GM13976 (cell line): ENCODE results near the gene GSE1.
A peak's percentile ranks its signal among the peaks of the same experiment; 100 is the strongest.

Experiments used
- DNase-seq: peaks from one replicate; pipeline ENCODE4 v3.0.0; 2012; ENCODE audit warnings: low spot score
- CTCF ChIP-seq: IDR thresholded peaks from 2 replicates; pipeline ENCODE4 v1.5.1; 2012; ENCODE audit warnings: borderline replicate concordance, mild to moderate bottlenecking; ENCODE audit not compliant: insufficient read depth; ENCODE audit errors: extremely low read depth, missing control alignments, control extremely low read depth
- in situ Hi-C: fragments of 300-500 bp; cut with MboI; formaldehyde crosslinking; loops from one replicate; pipeline ENCODE4 v1.12.0; 2022; ENCODE audit warnings: low sequenced_read_pairs, mixed read lengths, inconsistent platforms; ENCODE audit not compliant: unreplicated experiment

The GSE1 gene

GRCh38 chr16:85718682-85719081, 105.6 kb downstream of the GSE1 start:
- in situ Hi-C loops: no loop called here
- peak; percentile 55 for DNase-seq
- TF ChIP-seq CTCF: peak; percentile 50

- no peak for DNase-seq
- no peak for TF ChIP-seq CTCF
- in situ Hi-C loops: no loop called here
Measured at GRCh38 chr16:85719605-85720301, 106.6 kb downstream of the GSE1 start.

- DNase-seq: no peak
Measured at GRCh38 chr16:85720302-85720637, 107.1 kb downstream of the GSE1 start.

GRCh38 chr16:85722128-85722893, 109.2 kb downstream of the GSE1 start:
- no peak for DNase-seq
- no peak for TF ChIP-seq CTCF
- in situ Hi-C loops: no loop called here

More at GRCh38 chr16:85720302-85720637, 107.1 kb downstream of the GSE1 start:
- no peak for TF ChIP-seq CTCF
- in situ Hi-C loops: no loop called here

- in situ Hi-C loops: no loop called here
- TF ChIP-seq CTCF: no peak
Measured at GRCh38 chr16:85724126-85724879, 111.2 kb downstream of the GSE1 start.

GRCh38 chr16:85724936-85725335, 111.8 kb downstream of the GSE1 start:
- DNase-seq: no peak
- no peak for TF ChIP-seq CTCF
- in situ Hi-C loops: no loop called here

More at GRCh38 chr16:85724126-85724879, 111.2 kb downstream of the GSE1 start:
- DNase-seq: no peak
